ENCODE measurements around the gene RNPEPL1.

- TF ChIP-seq CTCF (IDR thresholded peaks at IDR 0.05) (no peak), POLR2AphosphoS5 (IDR thresholded peaks at IDR 0.05) (no peak), EP300 (IDR thresholded peaks at IDR 0.05) (no peak)
These were observed 5.5 kb downstream of the RNPEPL1 start for GRCh38 chr2:240573516-240574385.

Measured in sigmoid colon (tissue), 4 donors.